K562 (cell line): ENCODE data around the gene COQ3. TPM values are rescaled to one million over a fixed set of nuclear protein-coding genes. Genes with fewer than 3 reads are reported as not detected.
A peak's percentile ranks its signal among the peaks of the same experiment; 100 is the strongest.

Experiments
- ATAC-seq: fragments of 200-7000 bp; cut with Tn5 transposase; 3 replicates; pipeline ENCODE4 v1.9.1; 2020; ENCODE audit warnings: moderate library complexity
- BruUV-seq: library from RNA; stranded (reverse); fragments of 400-500 nt; replicated peaks from 2 replicates; lab custom pipeline; 2021; lab: Mats Ljungman, UMichigan
- CTCF ChIA-PET: fragments of 300-600 bp; formaldehyde crosslinking; extraction: SDS; loops from one replicate; lab custom pipeline; 2021; ENCODE audit warnings: low intra/inter-chr PET ratio; lab: Yijun Ruan, JAX
- POLR2A ChIA-PET: fragments of 300-600, 350-650 bp; sonication (Branson Sonifier 250); formaldehyde crosslinking; extraction: SDS; loops from one replicate; lab custom pipeline; 2021; ENCODE audit warnings: antibody characterized with exemption, inconsistent platforms; lab: Yijun Ruan, JAX
- DNase-seq, 4 experiments: peaks; one replicate each; pipeline versions ENCODE4 v3.0.0 to v3.0.0-alpha.2; 2011 to 2018; ENCODE audit warnings: low spot score in 3 of 4, mixed read lengths in 3 of 4; ENCODE audit errors: extremely low read depth in 1 of 4
- FAIRE-seq: peaks from 2 replicates; lab custom pipeline; 2011; peaks lifted over from hg19 to GRCh38; lab: Jason Lieb, UNC
- H2AFZ ChIP-seq: 2 replicates; pipeline ENCODE4 v1.6.0; 2011; ENCODE audit warnings: low read depth, low read length, control low read depth, inconsistent platforms
- H3K27ac ChIP-seq: fragments of 200-600 bp; 3 replicates; pipeline ENCODE4 v1.8.0; 2011; ENCODE audit warnings: low read depth, mild to moderate bottlenecking, control low read depth, inconsistent platforms, low read length, moderate library complexity, mixed read lengths; ENCODE audit errors: extremely low read depth
- H3K27me3 ChIP-seq, 2 experiments: fragments of 300-600 bp in 1 of 2; 2 replicates in 1 of 2; 3 replicates in 1 of 2; pipeline versions ENCODE4 v1.6.0 to v1.8.0; 2011; ENCODE audit warnings: inconsistent platforms in 2 of 2, low read length in 2 of 2, mild to moderate bottlenecking in 1 of 2, mixed read lengths in 1 of 2, moderate library complexity in 1 of 2; ENCODE audit not compliant: control insufficient read depth in 2 of 2, insufficient read depth in 2 of 2
- H3K36me3 ChIP-seq: fragments of 300-600 bp; 3 replicates; pipeline ENCODE4 v1.8.0; 2011; ENCODE audit warnings: mild to moderate bottlenecking, low read length, inconsistent platforms; ENCODE audit not compliant: control insufficient read depth, insufficient read depth
- H3K4me1 ChIP-seq, 2 experiments: fragments of 200-600 bp in 1 of 2; replicated peaks in 1 of 2; 2 replicates in 1 of 2; 3 replicates in 1 of 2; pipeline versions ENCODE4 v1.5.1 to v1.8.0; 2011; ENCODE audit warnings: inconsistent platforms in 2 of 2, low read length in 2 of 2, mild to moderate bottlenecking in 1 of 2, mixed read lengths in 1 of 2, moderate library complexity in 1 of 2; ENCODE audit not compliant: control insufficient read depth in 2 of 2, insufficient read depth in 2 of 2
- H3K4me2 ChIP-seq: 2 replicates; pipeline ENCODE4 v1.6.1; 2011; ENCODE audit warnings: low read length, control low read depth, inconsistent platforms, mixed read lengths; ENCODE audit not compliant: insufficient read depth
- H3K4me3 ChIP-seq: fragments of 200-600 bp; sonication (generic), shearing (Covaris generic); 2 replicates; pipeline ENCODE4 v1.5.1; 2016; ENCODE audit warnings: control low read depth, inconsistent platforms
- H3K79me2 ChIP-seq: fragments of 200-600 bp; 3 replicates; pipeline ENCODE4 v1.8.0; 2011; ENCODE audit warnings: low read length, inconsistent platforms; ENCODE audit not compliant: control insufficient read depth, insufficient read depth
- H3K9ac ChIP-seq, 2 experiments: 2 replicates each; pipeline versions ENCODE4 v1.6.0 to v1.6.1; 2011; ENCODE audit warnings: low read depth in 2 of 2, low read length in 2 of 2, control low read depth in 1 of 2, inconsistent platforms in 1 of 2, mild to moderate bottlenecking in 1 of 2, mixed read lengths in 1 of 2; ENCODE audit not compliant: insufficient read depth in 1 of 2
- H3K9me1 ChIP-seq: one replicate; pipeline ENCODE4 v1.6.0; 2011; ENCODE audit warnings: inconsistent platforms, mild to moderate bottlenecking, low read length, moderate library complexity; ENCODE audit not compliant: control insufficient read depth, insufficient read depth
- H3K9me3 ChIP-seq: replicated peaks from 2 replicates; pipeline ENCODE4 v1.5.1; 2011; ENCODE audit warnings: low read depth, low read length, inconsistent platforms; ENCODE audit not compliant: control insufficient read depth, insufficient read depth
- H4K20me1 ChIP-seq: replicated peaks from 2 replicates; pipeline ENCODE4 v1.6.1; 2011; ENCODE audit warnings: low read length, inconsistent platforms, mixed read lengths; ENCODE audit not compliant: control insufficient read depth, insufficient read depth
- AFF1 ChIP-seq, 2 experiments: fragments of 450-650 bp; IDR thresholded peaks; 2 replicates each; pipeline ENCODE4 v1.6.1; 2018; ENCODE audit warnings: mild to moderate bottlenecking in 2 of 2, low read depth in 1 of 2; ENCODE audit not compliant: partially characterized antibody in 2 of 2
- WGBS: fragments of 100-300 bp; shearing (Covaris generic); methylation state at CpG from one replicate; pipeline ENCODE4 v1.1.6; 2016; ENCODE audit warnings: low coverage, mixed read lengths; ENCODE audit not compliant: insufficient coverage; ENCODE audit errors: missing lambda C conversion rate; 5-methylcytosine and 5-hydroxymethylcytosine counted together
- in situ Hi-C: fragments of 300-500 bp; cut with MboI; formaldehyde crosslinking; loops from 4 replicates; pipeline ENCODE4 v1.15.0; 2018; ENCODE audit warnings: inconsistent platforms, mixed read lengths
- intact Hi-C: fragments of 100-400 bp; cut with micrococcal nuclease; formaldehyde crosslinking; loops from 2 replicates; pipeline ENCODE4 v1.14.2; 2022
- polyA plus RNA-seq, 8 experiments: library from polyadenylated mRNA; depleted of rRNA in 4 of 8; stranded (reverse) in 5 of 8; unstranded in 3 of 8; fragments of >200 nt; fragmentation: Nextera tagmentation in 2 of 8; fragmentation: Illumina TruSeq in 1 of 8; extraction: Ambion mirVana in 2 of 8; extraction: Trizol in 1 of 8; gene quantifications; 2 replicates each; pipeline versions ENCODE4 v1.2.1 to v1.2.3, GENCODE V29; 2011 to 2014; ENCODE audit warnings: inconsistent platforms in 1 of 8, missing spikeins in 1 of 8
- total RNA-seq, 7 experiments: library from RNA; depleted of rRNA in 6 of 7; stranded (reverse); fragments of >200 nt in 6 of 7; fragmentation: Illumina TruSeq in 2 of 7; extraction: Trizol in 2 of 7; gene quantifications; 2 replicates each; pipeline versions ENCODE4 v1.2.1 to v1.2.3, GENCODE V29; 2011 to 2021; ENCODE audit warnings: low replicate concordance in 1 of 7

Gene COQ3
- total and polyA plus RNA-seq, 9 of the 15 experiments (the other 6 are each of a cell fraction or from before 2014, with no cell fraction given): 16.9 to 137 (median 33.9) TPM

- no peaks in the 10 kb centered on the region; the same call in 1 of the 2 replicates for H4K20me1 ChIP-seq
- CTCF ChIA-PET: no interaction called here
- DNase-seq (no peak), ATAC-seq (no peak), FAIRE-seq (no peak)
- H3K4me2 ChIP-seq: peak overlapping the region; percentile 36; the same call in 1 of the 2 replicates
- H3K9ac ChIP-seq: no peak overlapping the region
- 36% methylated on average over 20 of the region's 25 CpGs for WGBS
- H3K27ac ChIP-seq: no peak overlapping the region
- H3K9me1 ChIP-seq: no peaks in the 10 kb centered on the region
- in situ Hi-C loops: loop anchor here (25.0 kb wide), 1 partner anchor 389 kb away; no protein-coding TSS in a partner anchor
- H2AFZ ChIP-seq: no peak overlapping the region
- no peak overlapping the region for H3K4me3 ChIP-seq
- BruUV-seq: no TSS peak
- no peaks in the 10 kb centered on the region for H3K36me3 ChIP-seq
- H3K9me3 ChIP-seq: no peaks in the 10 kb centered on the region
- peaks cover 0 to 13% of the 10 kb centered on the region in 2 experiments; a peak in 2 of 5 replicates for H3K4me1 ChIP-seq
- H3K27me3 ChIP-seq: peaks cover 18 to 43% of the 10 kb centered on the region in 2 experiments; a peak in 4 of 5 replicates
- POLR2A ChIA-PET: interaction anchor here (1.5 kb wide), 1 partner anchor 18 kb away, joined by 5 read pairs; no protein-coding TSS in a partner anchor
- no peaks in the 10 kb centered on the region for H3K79me2 ChIP-seq
- TF ChIP-seq AFF1 (IDR thresholded peaks at IDR 0.05; ENCODE audit: low read depth in 1 of 2, partially characterized antibody in 2 of 2): no peak
- intact Hi-C loops: loop anchor here (5.0 kb wide), 1 partner anchor 79 kb away; the partner anchor contains the start of gene PNISR
Observed at GRCh38 chr6:99348288-99349170, 45.5 kb downstream of the COQ3 start.
